ENCODE data around the gene TMEM50B.
"Not testable (repeated sequence)": the region's sequence is repeated elsewhere in the genome, so short reads cannot be mapped to it uniquely, and the experiment has no call there.

The TMEM50B gene

DNA sequence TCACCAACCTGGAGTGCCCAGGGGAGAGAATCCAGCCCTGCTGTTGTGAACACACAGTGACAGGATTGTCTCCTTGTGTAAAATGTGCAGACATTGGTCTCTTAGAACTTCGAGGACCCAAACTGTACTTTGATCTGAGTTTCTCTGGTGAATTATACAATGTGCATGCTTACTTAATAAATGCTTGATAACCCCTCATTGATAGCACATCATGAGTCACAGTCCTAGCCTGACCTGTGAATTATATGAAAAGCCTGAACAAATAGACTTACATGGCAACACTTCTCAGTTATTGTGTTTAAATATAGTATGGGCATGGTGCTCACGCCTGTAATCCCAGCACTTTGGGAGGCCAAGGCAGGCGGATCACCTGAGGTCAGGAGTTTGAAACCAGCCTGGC lies 53.9 kb downstream of the TMEM50B start:
- no peak for DNase-seq

DNA sequence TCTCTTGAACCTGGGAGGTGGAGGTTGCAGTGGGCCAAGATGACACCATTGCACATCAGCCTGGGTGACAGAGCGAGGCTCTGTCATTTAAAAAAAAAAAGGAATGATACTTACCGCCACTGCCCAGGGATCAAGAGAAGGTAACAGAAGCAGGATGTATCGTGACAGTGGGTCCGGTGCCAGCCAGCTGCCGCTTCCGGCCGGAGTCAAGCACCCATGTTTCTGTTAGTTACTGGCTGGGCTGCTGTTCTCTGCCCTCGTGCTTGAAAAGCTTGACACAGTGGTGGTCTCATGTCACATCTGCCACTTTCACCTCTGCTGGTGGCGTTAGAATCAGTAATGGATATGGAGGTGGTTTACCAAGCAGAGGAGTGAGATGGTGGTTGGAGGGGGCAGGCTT lies 55.6 kb downstream of the TMEM50B start:
- no peak for DNase-seq

DNA sequence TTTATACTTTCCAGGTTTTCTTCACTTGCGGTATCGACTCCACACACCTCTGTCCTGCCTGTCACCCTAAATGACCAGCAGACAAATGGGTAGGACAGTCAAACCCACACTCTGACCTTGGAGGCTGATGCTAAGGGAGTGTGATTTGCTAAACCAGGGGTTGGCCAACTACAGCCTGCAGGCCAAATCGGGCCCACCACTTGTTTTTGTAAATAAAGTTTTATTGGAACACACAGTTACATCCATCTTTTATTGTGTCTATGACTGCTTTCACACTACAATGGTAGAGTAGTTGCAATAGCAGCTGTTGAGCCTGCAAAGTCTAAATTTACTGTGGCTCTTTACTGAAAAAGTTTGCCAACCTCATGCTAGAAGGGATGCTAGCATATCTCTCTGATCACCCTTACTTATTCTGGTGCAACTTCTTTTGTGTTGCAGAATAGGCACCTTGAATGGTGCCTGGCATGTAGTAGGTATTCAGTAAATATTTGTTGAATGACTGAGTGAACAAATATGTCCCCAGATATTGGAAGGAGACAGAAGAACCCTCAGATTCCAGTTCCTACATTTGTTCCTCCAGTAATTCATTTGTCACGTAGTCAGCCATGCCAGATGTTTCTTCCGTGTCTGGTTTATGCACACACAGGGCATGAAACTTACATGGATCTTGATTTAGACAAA lies 57.9 kb downstream of the TMEM50B start:
- no peak for DNase-seq

DNA sequence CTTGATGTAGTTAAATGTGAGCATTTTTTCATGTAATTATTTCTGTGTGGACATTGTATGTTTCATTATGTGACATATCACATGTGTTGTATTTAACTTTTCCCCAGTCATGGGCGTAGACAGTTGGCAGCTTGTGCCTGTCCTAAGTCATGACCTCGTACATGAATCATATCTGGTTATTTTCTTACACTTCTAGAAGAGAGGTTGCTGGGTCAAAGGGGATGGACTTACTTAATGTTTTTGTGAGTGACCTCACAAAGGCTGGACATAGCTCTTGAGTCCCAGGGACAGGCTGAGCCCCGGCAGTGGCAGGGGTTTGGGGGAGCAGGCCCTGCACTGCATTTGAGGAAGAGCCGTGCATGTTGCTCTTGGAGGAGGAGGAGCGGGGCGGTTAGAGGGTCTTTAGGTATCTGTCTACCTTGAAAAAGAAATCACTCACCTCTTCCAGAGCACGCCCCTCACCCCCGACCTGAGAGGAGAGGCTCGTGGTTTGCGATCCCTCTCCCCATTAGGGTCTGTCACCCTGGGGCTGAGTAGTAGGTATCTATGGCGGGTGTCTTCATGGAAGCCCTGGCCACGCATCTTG lies 60.1 kb downstream of the TMEM50B start:
- DNase-seq, result no peak

- DNase-seq, result no peak
These were observed 61.1 kb downstream of the TMEM50B start for GRCh38 chr21:33418691-33419090.

DNA sequence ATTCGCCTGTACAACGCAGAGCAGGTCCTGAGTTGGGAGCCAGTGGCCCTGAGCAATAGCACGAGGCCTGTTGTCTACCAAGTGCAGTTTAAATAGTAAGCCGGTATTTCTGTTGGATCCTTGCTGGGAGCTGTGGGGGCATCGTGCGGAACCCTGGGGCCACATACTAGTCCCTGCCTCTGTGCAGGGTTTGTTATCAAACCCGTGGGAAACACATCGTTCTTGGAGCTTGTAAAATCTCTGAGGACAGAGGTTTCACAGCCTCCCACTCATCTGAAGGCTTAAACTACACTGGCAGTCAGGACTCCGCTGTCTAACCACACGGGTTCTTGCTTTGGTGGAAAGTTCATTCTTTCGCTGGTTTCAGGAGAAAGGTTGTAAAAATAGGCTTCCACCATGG lies 64.8 kb downstream of the TMEM50B start:
- DNase-seq, result no peak

DNA sequence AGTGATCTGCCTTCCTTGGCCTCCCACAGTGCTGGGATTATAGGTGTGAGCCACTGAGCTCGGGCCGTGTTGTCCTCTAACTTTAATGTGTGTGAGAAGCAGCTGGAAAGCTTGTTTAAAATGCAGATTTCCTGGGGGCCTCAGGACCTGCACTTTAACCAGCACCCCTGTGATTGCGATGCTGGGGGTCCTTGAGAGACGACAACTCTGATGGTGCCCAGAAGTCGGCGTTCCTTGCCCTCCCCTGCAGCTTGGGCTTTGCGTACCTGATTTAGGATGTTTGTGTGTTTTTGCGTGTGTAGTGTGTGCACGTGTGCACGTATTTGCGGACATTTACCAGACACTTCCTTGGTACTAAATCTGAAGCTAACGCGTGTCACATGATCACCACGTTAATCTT lies 65.7 kb downstream of the TMEM50B start:
- no peak for DNase-seq

DNA sequence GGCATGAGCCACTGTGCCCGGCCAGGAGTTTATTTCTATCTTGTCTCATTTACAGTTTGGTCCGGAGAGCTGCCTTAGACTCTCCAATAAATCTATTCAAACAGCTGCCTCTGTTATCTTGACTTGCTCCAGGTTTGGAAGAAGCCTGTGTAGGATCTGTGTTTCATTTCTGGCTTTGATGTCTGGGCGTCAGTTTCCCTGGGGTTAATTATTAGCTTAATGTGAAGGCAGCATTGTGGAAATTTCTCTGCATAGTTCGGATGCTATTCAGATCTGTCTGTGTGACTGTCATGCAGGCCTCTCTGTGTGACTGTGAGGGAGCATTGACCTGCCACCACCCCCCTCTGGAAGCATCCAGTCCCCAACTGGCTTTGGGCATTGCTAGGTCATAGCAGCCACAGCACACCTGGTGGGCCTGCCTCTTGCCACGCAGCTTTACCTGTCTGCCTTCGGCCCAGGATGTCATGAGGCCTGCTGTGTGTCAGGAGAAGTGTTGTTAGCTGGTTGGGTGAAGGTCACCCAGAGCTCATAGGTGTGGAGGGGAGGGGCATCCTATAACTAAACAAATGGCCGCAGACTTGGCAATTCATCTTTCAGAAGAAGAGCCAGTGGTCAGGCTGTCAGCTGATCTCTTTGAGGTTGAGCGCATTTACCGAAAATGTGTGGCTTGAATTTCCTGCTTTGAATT lies 66.8 kb downstream of the TMEM50B start:
- DNase-seq, result no peak

- DNase-seq, result not testable (repeated sequence)
These were observed 67.3 kb downstream of the TMEM50B start for GRCh38 chr21:33412439-33412831.

- no peak for DNase-seq
These were observed 67.8 kb downstream of the TMEM50B start for GRCh38 chr21:33411949-33412430.

DNA sequence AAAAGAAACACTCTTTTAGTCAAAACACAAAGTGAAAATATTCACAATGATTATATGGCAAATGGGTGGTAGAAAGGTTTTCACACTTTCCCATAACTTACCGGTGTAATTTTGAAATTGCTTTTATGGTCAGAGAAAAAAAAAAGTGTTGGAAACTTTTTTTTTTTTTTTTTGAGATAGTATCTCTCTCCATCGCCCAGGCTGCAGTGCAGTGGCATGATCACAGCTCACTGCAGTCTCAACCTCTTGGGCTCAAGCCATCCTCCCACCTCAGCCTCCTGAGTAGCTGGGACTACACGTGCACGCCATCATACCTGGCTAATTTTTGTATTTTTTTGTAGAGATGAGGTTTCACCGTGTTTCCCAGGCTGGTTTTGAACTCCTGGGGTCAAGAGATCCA lies 73.3 kb downstream of the TMEM50B start:
- DNase-seq, result no peak

- DNase-seq, result peak; percentile 44
These were observed 75.8 kb downstream of the TMEM50B start for GRCh38 chr21:33403786-33404585.

GRCh38 chr21:33403128-33403785 lies 76.5 kb downstream of the TMEM50B start, which contains the start of gene IFNGR2:
Gene IFNGR2, plus strand, starts transcription at chr21:33403413. Its CDS starts 131 bp downstream, at chr21:33403544.
- peak; percentile 24 for DNase-seq

- DNase-seq, result no peak
These were observed 77.5 kb downstream of the TMEM50B start for GRCh38 chr21:33402001-33402979.

GRCh38 chr21:33401630-33401992 lies 78.2 kb downstream of the TMEM50B start:
- DNase-seq, result no peak
